ENCODE results near the gene CELF3.

CELF3 gene

GRCh38 chr1:151655371-151655770 lies 61.2 kb downstream of the CELF3 start:
- Histone ChIP-seq H3K27me3 (ENCODE audit: insufficient read depth, poor library complexity, severe bottlenecking) (no peaks in the 10 kb centered on the region), H3K4me3 (replicated peaks; ENCODE audit: insufficient read depth, low read length) (no peak overlapping the region), H3K27ac (replicated peaks) (peak overlapping the region; percentile 71)
- TF ChIP-seq GABPA (IDR thresholded peaks at IDR 0.05; ENCODE audit: low read depth) (no peak), REST (IDR thresholded peaks at IDR 0.05; ENCODE audit: insufficient replicate concordance, low read depth) (no peak), SPI1 (IDR thresholded peaks at IDR 0.05; ENCODE audit: borderline replicate concordance, low read depth) (no peak), CTCF (IDR thresholded peaks at IDR 0.05; ENCODE audit: insufficient read depth, low read length) (no peak), POLR2AphosphoS5 (IDR thresholded peaks at IDR 0.05; ENCODE audit: low read depth) (no peak)
- DNase-seq (ENCODE audit: low read depth in 1 of 2, low spot score in 1 of 2): peak in 1 of 2 experiments; percentile 41

GRCh38 chr1:151653397-151653796 lies 63.2 kb downstream of the CELF3 start:
- H3K4me3 ChIP-seq (replicated peaks; ENCODE audit: insufficient read depth, low read length): no peak overlapping the region
- DNase-seq (ENCODE audit: low read depth in 1 of 2, low spot score in 1 of 2): peak; percentile 66 to 89
- TF ChIP-seq CTCF (IDR thresholded peaks at IDR 0.05; ENCODE audit: insufficient read depth, low read length) (no peak), SPI1 (IDR thresholded peaks at IDR 0.05; ENCODE audit: borderline replicate concordance, low read depth) (no peak), GABPA (IDR thresholded peaks at IDR 0.05; ENCODE audit: low read depth) (no peak), REST (IDR thresholded peaks at IDR 0.05; ENCODE audit: insufficient replicate concordance, low read depth) (no peak), POLR2AphosphoS5 (IDR thresholded peaks at IDR 0.05; ENCODE audit: low read depth) (no peak)
- peak overlapping the region; percentile 71 for H3K27ac ChIP-seq (replicated peaks)
- no peaks in the 10 kb centered on the region for H3K27me3 ChIP-seq (ENCODE audit: insufficient read depth, poor library complexity, severe bottlenecking)

All from HL-60 (cell line).